Heart right ventricle (tissue), 16 donors: ENCODE results near the gene PSPC1. TPM values are rescaled to one million over a fixed set of nuclear protein-coding genes. Genes with fewer than 3 reads are reported as not detected.
"Not testable (repeated sequence)": the region's sequence is repeated elsewhere in the genome, so short reads cannot be mapped to it uniquely, and the experiment has no call there.

ENCODE experiments used
- ATAC-seq, 8 donors: fragments of 200-7000 bp; cut with Tn5 transposase; one replicate each; pipeline ENCODE4 v1.9.1; 2020; ENCODE audit warnings: mild to moderate bottlenecking in 8 of 8, moderate library complexity in 8 of 8, moderate number of reproducible peaks in 1 of 8
- DNase-seq, 2 donors: peaks; one replicate each; pipeline ENCODE4 v3.0.0-alpha.2; 2020
- H3K27ac ChIP-seq, 10 donors: fragments of 200-600 bp; sonication (generic) in 2 of 10; one replicate each; pipeline versions ENCODE4 v1.5.0 to v1.8.0; 2020 to 2022; ENCODE audit warnings: mild to moderate bottlenecking in 3 of 10
- H3K27me3 ChIP-seq, 7 donors: fragments of 200-600 bp; one replicate each; pipeline ENCODE4 v1.8.0; 2021 to 2022; ENCODE audit warnings: mild to moderate bottlenecking in 2 of 7
- H3K36me3 ChIP-seq, 9 donors: fragments of 200-600 bp; sonication (generic) in 1 of 9; one replicate each; pipeline versions ENCODE4 v1.5.0 to v1.8.0; 2020 to 2022; ENCODE audit warnings: mild to moderate bottlenecking in 2 of 9
- H3K4me1 ChIP-seq, 9 donors: fragments of 200-600 bp; sonication (generic) in 1 of 9; one replicate each; pipeline versions ENCODE4 v1.5.0 to v1.8.0; 2020 to 2022; ENCODE audit warnings: mild to moderate bottlenecking in 4 of 9
- H3K4me3 ChIP-seq, 10 donors: fragments of 200-600 bp; sonication (generic) in 2 of 10; one replicate each; pipeline versions ENCODE4 v1.5.0 to v1.8.0; 2020 to 2022; ENCODE audit warnings: mild to moderate bottlenecking in 7 of 10, moderate library complexity in 2 of 10
- H3K9me3 ChIP-seq, 11 donors: fragments of 200-600 bp in 10 of 11; sonication (generic) in 2 of 11; one replicate each; pipeline versions ENCODE4 v1.5.0 to v1.8.0; 2013 to 2022; ENCODE audit warnings: mild to moderate bottlenecking in 2 of 11, control low read depth in 1 of 11, moderate library complexity in 1 of 11
- CTCF ChIP-seq, 9 donors: fragments of 200-600 bp; sonication (generic) in 2 of 9; IDR thresholded peaks; one replicate each; pipeline versions ENCODE4 v1.5.0 to v1.8.0; 2021 to 2022; ENCODE audit warnings: antibody characterized with exemption in 9 of 9, mild to moderate bottlenecking in 5 of 9, moderate library complexity in 1 of 9
- WGBS, 2 donors: extraction: QIAGEN DNeasy Blood & Tissue Kit; methylation state at CpG; one replicate each; pipeline ENCODE4 v1.1.7; 2013; ENCODE audit warnings: inconsistent platforms in 1 of 2; 5-methylcytosine and 5-hydroxymethylcytosine counted together
- intact Hi-C, 10 donors: fragments of 100-400 bp; cut with DNase I; formaldehyde crosslinking; loops; one replicate each; pipeline versions ENCODE4 v1.11.1 to v1.14.2; 2022
- polyA plus RNA-seq, 2 donors: library from polyadenylated mRNA; stranded (reverse); fragments of 200-250 nt; gene quantifications; one replicate each; pipeline ENCODE4 v1.2.3, GENCODE V29; 2013
- total RNA-seq, 10 donors: library from RNA; stranded (reverse); fragmentation: NEBNext Ultra II Directional in 3 of 10; extraction: Animal tissue kit (Norgen Biotek cat#: 25700) in 3 of 10; gene quantifications; one replicate each; pipeline versions ENCODE4 v1.2.1 to v1.2.4, GENCODE V29; 2021 to 2023
- donor health status: Arrhythmogenic right ventricular cardiomyopathy.
- donor health status: ischemic (EF 13 %, LVEDD 7.1; RV severe dilation, severe dysfunction).
- donor health status: healthy with polysubstance abuse.
- donor health status: DM: no; HTN: yes; CAD: no.
- donor health status: DM: no; HTN: no; CAD: no.
- donor health status: ischemic (EF 25% LVEDD 6.9; RV normal size, moderate dysfunction).
- donor health status: ischemic (EF 25% LVEDD 5.7; RV mildly dilated, moderate dysfunction).
- donor health status: healthy.
- donor health status: DM: yes; HTN: yes; CAD: no.
- donor health status: Ischemic cardiomyopathy.
- donor health status: ischemic (EF 35%, LVEDD 5.7; RV mildly dilated, moderate dysfunction).
- donor health status: nonischemic (EF 11% LVEDD 7.7; RV severe dilation, severe dysfunction).
- donor health status: DM: yes; HTN: yes; CAD: no.
- donor health status: PGD.
- donor health status: ischemic (EF 29% LVEDD 5.4; RV normal size, mild dysfunction).
- donor health status: nonischemic (EF 23%, LVEDD 6.1; RV moderate dilation, normal function).

The PSPC1 gene
- total and polyA plus RNA-seq, 12 donors: 20.7 to 34.0 (median 25.6) TPM

DNA sequence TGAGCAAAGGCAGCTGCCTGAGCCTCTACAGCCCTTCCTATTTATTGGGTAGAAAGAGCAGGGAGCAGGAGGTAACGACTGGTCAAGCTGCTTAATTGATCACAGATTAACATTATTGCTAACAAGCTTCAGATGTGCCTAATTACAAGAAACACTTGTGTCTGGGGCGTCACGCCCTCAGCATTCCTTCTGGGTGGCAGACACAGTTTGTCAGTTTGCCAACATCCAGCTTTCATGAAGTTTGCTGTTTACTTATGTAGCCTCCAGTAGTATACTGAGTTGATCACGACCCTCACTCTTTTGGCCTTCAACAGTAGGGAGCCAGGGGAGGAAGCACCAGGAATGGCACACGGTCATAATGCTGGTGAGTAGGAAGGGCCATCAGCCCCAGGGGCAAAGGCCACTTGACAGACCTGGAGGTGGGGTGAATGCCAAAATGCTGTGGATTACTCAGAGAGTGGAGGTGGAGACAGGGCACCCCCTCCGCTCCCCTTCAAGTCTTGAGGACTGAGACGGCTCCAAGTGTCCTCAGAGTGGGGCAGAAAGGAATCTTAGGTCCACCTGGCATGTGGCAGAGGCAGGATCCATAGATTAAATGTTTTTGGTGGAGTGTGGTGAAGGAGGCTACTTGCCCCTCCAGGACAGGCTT is 34.9 kb upstream of the PSPC1 start:
- H3K27ac ChIP-seq: no peak overlapping the region
- H3K4me1 ChIP-seq: peaks cover 0 to 3% (median 0%) of the 10 kb centered on the region in 9 donors
- H3K36me3 ChIP-seq: peaks cover 0 to 67% (median 17%) of the 10 kb centered on the region in 9 donors
- ATAC-seq (peak in 1 of 8 donors; percentile 39), DNase-seq (no peak)
- intact Hi-C loops: no loop called here
- WGBS, 2 donors: 92 to 95% methylated on average over 7 of the region's 7 CpGs
- no peaks in the 10 kb centered on the region for H3K27me3 ChIP-seq
- no peak for TF ChIP-seq CTCF (IDR thresholded peaks at IDR 0.05)
- no peak overlapping the region for H3K4me3 ChIP-seq
- no peaks in the 10 kb centered on the region for H3K9me3 ChIP-seq

- 92 to 97% methylated on average over 10 of the region's 10 CpGs for WGBS, 2 donors
- TF ChIP-seq CTCF (IDR thresholded peaks at IDR 0.05): no peak
Measured at GRCh38 chr13:19817106-19817505, 34.4 kb upstream of the PSPC1 start.

GRCh38 chr13:19815842-19816241 is 33.1 kb upstream of the PSPC1 start:
- 95 to 98% methylated on average over 2 of the region's 2 CpGs for WGBS, 2 donors
- intact Hi-C loops: not testable (repeated sequence)

More at GRCh38 chr13:19817106-19817505, 34.4 kb upstream of the PSPC1 start:
- H3K4me1 ChIP-seq: no peaks in the 10 kb centered on the region
- H3K27me3 ChIP-seq: no peaks in the 10 kb centered on the region
- H3K9me3 ChIP-seq: no peaks in the 10 kb centered on the region
- H3K27ac ChIP-seq: no peak overlapping the region
- DNase-seq (no peak), ATAC-seq (no peak)
- intact Hi-C loops: no loop called here
- H3K36me3 ChIP-seq: peaks cover 0 to 64% (median 17%) of the 10 kb centered on the region in 9 donors
- no peak overlapping the region for H3K4me3 ChIP-seq

DNA sequence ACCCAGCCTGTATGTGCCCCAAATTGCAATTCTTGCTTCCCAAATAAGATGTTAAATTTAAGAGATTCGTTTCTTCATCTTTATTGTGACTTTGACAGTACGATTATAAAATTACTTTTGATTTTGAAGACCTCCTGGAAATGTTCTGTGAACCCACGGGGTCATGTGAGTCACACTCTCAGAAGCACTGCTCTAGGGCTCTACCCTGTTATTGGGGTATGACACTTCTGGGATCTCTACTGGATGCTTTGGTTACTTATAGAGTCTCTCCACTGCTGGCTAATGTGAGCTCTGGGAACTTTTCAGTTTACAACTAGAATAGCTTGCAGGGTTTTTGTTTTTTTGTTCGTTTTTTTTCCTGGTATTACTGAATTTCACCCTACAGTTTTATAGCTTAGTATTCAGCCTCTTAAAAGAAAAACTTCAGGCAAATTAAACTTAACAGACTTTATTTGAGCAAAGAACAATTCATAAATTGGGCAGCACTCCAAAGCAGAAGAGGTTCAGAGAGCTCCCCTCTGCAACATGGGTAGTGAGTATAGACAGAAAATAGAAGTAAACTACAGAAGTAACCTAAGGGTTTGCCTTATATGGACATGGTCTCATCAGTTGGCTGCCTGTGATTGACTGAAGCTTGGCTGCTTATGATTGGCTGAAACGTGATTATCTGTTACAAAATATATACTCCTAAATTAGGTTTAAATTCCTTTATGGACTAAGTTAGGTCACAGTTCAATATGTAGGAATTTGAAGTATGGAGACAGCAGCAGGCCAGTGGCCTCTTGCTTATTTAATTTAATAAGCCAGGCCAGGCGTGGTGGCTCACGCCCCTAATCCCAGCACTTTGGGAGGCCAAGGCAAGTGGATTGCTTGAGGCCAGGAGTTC is 28.5 kb upstream of the PSPC1 start:
- ATAC-seq (no peak), DNase-seq (no peak)
- WGBS, 2 donors: 94 to 96% methylated on average over 7 of the region's 7 CpGs
- Histone ChIP-seq H3K4me3 (no peak overlapping the region), H3K36me3 (peaks cover 0 to 20% (median 0%) of the 10 kb centered on the region in 9 donors), H3K4me1 (no peaks in the 10 kb centered on the region), H3K27me3 (no peaks in the 10 kb centered on the region), H3K9me3 (no peaks in the 10 kb centered on the region), H3K27ac (no peak overlapping the region)
- no peak for TF ChIP-seq CTCF (IDR thresholded peaks at IDR 0.05)
- intact Hi-C loops: no loop called here

More at GRCh38 chr13:19815842-19816241, 33.1 kb upstream of the PSPC1 start:
- H3K27ac ChIP-seq, DNase-seq, H3K4me1 ChIP-seq, H3K4me3 ChIP-seq, H3K9me3 ChIP-seq, ATAC-seq, H3K27me3 ChIP-seq: not testable (repeated sequence)
- H3K36me3 ChIP-seq: peaks cover 0 to 51% (median 16%) of the 10 kb centered on the region in 9 donors
